CD4-positive, alpha-beta T cell treated with Interleukin-12 subunit alpha and Interleukin-12 subunit beta, for 1 hour (primary cell): ENCODE measurements around the gene HSD17B11.
"Not testable (repeated sequence)": the region's sequence is repeated elsewhere in the genome, so short reads cannot be mapped to it uniquely, and the experiment has no call there.

Experiments used
- DNase-seq: peaks from one replicate; pipeline ENCODE4 v3.0.0-alpha.2; 2020

The HSD17B11 gene

GRCh38 chr4:87304745-87305432 lies 86.1 kb downstream of the HSD17B11 start:
- no peak for DNase-seq

- DNase-seq = no peak
These were observed 91.1 kb downstream of the HSD17B11 start for GRCh38 chr4:87299898-87300297.

GRCh38 chr4:87298362-87298761 lies 92.6 kb downstream of the HSD17B11 start:
- no peak for DNase-seq

GRCh38 chr4:87294911-87295310 lies 96.1 kb downstream of the HSD17B11 start:
- DNase-seq = not testable (repeated sequence)

- DNase-seq = not testable (repeated sequence)
These were observed 97.1 kb downstream of the HSD17B11 start for GRCh38 chr4:87293889-87294288.

GRCh38 chr4:87286970-87287369 lies 104.0 kb downstream of the HSD17B11 start:
- DNase-seq = no peak
